Fibroblast of the conjunctiva (primary cell): ENCODE data around the gene ALPG.
"Not testable (repeated sequence)": the region's sequence is repeated elsewhere in the genome, so short reads cannot be mapped to it uniquely, and the experiment has no call there.

ENCODE experiments used
- DNase-seq: peaks from one replicate; pipeline ENCODE4 v3.0.0-alpha.2; 2010; ENCODE audit warnings: low read depth

ALPG gene

DNA sequence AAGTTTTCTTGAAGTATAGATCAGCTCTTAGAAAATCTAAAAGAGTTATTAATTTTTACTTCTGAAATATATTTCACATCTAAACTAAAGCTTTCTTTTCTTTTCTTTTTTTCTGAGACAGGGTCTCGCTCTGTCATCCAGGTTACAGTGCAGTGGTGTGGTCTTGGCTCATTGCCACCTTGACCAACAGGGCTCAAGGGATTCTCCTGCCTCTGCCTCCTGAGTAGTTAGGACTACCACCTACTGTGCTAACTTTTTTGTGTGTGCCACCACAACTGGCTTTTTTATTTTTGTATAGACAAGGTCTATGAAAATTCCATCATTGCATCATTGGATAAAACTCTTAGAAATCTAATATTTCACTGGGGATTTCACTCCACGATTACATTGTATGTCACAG, 10.0 kb upstream of the ALPG start:
- no peak for DNase-seq

DNA sequence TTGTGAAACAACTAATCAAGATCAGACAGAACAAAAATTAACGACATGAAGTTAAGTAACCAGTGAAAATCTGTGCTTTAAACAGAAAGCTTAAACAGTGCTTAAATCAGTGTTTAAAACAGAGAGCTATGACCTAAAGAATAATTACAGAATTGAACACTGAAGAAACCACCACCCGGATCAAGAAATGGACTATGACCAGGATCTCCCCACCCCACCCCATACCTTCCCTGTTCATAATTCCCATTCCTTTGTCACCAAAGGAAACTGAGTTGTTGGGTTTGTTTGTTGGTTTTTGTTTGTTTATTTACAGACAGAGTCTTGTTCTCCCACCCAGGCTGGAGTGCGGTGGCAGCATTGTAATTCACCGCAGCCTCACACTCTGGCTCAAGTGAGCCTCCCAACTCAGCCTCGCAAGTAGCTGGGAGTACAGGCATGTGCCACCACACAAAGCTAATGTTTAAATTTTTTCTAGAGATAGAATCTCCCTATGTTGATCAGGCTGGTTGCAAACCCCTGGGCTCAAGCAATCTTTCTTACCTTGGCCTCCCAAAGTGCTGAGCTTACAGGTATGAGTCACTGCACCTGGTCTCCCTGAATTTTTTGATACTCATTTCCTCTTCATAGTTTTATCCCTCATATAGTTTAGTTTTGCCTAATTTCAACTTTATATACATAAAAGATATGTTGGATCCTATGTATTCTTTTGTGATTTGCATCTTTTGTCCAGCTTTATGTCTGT, 8.2 kb upstream of the ALPG start:
- no peak for DNase-seq

DNA sequence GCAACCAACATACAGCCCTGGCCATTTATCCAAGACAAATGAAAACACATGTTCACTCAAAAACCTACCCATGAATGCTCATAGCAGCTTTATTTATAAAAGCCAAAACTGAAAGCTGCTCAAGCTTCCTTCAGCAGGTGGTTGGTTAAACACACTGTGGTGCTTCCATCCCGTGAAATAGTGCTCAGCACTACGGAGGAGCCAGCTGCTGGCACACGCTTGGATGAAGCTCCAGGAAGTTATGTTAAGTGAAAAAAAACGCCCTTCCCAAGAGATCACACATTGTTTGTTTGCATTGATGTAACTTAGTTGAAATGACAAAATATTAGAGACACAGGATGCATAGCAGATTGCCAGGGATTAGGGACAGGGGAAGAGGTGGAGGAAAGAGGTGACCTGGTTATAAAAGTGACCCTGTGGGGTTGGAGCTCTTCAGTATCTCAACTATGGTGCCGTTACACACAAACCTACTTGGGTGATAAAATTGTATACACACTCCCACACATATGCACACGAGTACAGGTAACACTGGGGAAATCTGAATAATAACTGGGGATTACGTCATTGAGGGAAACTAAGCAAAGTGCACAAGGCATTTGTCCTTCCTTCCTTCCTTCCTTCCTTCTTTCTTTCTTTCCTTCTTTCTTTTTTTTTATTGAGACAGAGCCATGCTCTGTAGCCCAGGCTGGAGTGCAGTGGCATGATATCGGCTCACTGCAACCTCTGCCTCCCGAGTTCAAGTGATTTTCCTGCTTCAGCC, 6.2 kb upstream of the ALPG start:
- DNase-seq: no peak

DNA sequence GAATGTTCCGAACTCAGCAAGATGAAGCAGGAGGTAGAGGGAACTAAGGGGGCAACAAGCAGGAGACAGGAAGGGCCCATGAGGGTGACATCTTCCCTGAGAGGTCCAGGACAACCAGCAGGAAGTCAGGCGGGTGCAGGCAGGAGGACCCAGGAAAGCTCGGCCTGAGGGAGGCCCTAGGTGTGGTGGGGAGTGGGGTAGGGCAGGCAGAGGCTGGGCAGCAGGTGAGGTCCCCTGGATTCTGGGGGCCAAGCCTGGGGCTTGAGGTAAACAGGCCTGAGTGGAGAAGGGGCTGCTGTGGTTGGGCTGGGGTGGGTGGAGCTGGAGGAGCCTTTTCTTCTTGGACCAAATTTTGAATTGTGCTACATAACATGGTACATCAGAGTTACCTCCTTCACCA, 4.1 kb upstream of the ALPG start:
- DNase-seq: no peak

DNA sequence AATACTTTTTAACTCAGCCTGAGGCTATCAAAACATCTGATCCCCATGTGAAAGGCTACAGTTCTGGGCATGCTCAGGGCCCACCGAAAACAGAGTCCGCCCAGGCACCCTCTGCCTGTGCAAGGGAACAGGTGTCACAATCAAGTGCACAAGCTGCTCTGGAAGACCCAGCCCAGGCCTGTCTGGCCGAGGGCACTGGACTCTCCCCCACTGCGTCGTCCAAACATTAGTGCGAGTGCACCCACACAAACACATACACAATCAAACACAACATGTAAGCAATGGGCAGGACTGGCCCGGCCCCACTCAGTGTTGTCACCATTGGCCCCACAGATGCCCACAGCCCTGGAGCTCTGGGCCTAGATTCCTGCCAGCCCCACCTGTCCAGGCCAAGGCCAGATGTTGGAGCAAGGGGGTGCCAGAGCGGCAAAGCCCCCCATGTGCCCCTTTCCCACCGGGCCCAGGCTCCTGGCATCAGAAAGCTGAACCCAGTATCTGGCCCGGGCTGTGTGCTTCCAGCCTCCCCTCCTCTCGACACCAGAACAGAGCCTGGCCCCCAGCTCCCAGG, 617 bp upstream of the ALPG start:
- DNase-seq: no peak

DNA sequence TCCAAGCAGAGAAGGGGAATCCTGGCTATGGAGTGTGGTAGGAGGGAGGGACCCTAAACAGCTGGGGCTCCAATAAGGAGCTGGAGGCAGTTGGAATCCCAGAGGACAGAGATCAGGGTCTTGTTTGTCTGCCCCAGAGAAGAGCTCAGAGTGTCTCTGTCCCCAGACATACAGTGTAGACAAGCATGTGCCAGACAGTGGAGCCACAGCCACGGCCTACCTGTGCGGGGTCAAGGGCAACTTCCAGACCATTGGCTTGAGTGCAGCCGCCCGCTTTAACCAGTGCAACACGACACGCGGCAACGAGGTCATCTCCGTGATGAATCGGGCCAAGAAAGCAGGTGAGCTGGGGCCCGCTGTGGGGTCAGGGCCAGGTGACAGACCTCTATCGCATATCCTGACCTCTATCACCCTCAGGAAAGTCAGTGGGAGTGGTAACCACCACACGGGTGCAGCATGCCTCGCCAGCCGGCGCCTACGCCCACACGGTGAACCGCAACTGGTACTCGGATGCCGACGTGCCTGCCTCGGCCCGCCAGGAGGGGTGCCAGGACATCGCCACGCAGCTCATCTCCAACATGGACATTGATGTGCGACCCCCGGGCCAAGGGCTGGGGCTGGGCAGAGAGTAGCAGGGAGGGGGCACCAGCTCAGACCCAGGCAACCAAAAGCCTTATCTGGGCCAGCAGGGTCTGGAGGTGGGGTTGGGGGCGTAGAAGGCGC, 945 bp downstream of the ALPG start:
- DNase-seq: not testable (repeated sequence)

DNA sequence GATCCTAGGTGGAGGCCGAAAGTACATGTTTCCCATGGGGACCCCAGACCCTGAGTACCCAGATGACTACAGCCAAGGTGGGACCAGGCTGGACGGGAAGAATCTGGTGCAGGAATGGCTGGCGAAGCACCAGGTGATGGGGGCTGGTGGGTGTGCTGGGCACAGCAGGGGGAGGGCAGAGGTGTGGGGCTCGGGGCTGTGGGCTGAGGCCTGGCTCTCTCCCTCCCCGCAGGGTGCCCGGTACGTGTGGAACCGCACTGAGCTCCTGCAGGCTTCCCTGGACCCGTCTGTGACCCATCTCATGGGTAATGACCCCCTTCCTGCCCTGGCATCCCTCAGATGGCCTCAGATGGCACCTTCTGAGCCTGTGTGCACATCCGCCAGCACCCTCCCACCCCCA, 1.6 kb downstream of the ALPG start:
- DNase-seq: not testable (repeated sequence)

DNA sequence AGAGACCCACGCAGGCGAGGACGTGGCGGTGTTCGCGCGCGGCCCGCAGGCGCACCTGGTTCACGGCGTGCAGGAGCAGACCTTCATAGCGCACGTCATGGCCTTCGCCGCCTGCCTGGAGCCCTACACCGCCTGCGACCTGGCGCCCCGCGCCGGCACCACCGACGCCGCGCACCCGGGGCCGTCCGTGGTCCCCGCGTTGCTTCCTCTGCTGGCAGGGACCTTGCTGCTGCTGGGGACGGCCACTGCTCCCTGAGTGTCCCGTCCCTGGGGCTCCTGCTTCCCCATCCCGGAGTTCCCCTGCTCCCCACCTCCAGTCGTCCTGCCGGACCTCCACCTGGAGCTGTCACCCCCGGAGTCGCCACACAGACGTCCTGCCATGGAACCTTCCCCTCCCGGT, 3.0 kb downstream of the ALPG start:
- not testable (repeated sequence) for DNase-seq

DNA sequence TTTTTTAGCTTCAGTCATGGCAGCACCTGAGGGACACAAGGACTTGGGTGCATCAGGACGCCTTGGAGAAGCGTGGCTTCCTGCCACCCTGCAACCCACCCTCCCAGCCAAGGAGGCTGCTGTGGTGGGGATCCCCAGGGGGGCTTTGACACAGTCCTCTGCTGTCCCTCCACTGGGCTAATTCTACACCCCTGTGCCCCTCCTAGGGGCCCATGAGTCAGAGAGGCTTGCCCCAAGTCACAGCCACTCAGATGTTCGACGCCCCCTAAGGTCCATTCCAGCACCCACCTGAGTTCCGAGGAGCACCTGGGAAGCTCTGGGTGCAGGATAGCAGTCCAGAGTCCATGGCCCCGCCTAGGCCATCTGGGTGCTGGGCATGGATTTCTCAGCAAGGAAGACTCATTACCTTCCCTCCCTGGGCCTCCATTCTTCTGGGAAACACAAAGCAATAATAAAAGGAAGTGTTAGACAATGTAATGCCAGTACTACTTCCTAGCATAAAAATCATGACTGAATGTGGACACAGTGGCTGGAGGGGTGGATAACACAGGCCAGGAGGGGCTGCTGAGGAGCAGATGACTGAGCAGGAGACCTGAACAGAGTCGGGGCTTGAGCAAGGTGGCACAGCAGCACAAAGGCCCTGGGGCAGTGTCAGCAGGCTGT, 3.7 kb downstream of the ALPG start:
- DNase-seq: no peak

DNA sequence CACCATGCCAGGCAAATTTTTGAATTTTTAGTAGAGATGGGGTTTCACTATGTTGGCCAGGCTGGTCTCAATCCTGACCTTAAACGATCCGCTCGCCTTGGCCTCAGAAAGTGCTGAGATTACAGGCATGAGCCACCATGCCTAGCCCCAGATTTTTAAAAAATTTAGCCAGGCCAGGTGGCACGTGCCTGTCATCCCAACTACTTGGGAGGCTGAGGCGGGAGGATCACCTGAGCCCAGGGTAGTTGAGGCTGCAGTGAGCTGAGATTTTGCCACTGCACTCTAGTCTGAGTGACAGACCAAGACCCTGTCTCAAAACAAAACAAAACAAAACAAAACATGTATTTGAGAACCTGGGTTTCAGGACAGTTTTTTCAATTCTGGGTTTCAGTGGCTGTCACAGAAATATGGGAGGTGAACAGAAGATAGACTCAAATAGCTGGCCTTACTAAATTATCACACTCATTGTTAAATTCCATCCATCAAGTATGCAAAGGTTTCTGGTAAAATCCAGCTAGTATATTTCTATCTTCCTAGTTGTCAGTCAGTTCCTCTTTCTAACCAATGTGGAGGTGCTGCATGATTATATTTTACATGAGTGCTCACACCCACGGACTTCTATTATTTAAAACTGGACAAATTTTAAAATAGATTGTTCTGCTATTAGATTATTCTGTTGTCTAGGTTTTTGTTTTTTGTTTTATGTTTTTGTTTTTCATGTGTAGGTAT, 5.4 kb downstream of the ALPG start:
- no peak for DNase-seq

DNA sequence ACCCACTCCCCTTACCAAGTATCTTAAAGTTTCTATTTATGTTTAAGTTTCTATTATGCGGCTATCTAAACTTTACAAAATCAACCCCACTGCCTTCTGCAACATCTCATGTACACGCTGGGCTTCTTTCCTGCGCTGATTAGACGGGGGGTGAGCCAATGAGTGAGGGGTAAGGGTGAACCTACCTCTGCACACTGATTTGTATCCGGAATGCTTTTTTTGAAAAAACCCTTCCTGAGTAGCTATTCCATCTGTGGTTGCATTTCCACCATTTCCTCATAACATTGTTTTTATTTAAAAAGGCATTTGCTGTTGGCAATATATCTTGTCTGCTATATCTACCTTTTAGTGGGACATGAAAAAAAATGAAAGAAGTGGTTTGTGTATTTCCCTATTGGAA, 6.3 kb downstream of the ALPG start:
- DNase-seq: no peak

DNA sequence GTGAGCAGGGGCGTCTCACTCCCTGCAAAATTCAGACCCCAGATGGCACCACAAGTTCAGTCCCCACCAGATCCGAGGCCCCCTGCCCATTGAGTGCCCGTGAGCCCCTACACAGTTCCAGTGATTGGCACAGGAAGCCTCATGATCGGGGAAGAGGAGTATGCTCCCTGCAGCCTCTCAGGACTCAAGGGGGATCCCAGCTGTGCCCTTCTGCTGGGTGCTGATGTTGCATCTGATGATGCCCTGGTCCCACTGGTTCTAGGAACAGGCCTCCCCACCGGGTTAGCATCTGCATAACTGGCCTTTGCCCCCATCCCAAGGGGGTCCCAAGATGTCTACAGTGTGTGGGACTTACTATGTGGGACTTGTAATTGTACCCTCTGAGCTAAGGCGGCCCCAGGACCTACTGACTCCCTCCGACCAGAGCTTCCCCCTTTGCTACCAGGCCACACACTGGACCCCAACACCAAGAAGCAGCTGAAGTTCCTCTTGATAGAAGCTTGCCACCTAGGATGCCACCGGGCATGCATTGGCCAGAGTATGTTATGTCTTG, 8.6 kb downstream of the ALPG start:
- no peak for DNase-seq

DNA sequence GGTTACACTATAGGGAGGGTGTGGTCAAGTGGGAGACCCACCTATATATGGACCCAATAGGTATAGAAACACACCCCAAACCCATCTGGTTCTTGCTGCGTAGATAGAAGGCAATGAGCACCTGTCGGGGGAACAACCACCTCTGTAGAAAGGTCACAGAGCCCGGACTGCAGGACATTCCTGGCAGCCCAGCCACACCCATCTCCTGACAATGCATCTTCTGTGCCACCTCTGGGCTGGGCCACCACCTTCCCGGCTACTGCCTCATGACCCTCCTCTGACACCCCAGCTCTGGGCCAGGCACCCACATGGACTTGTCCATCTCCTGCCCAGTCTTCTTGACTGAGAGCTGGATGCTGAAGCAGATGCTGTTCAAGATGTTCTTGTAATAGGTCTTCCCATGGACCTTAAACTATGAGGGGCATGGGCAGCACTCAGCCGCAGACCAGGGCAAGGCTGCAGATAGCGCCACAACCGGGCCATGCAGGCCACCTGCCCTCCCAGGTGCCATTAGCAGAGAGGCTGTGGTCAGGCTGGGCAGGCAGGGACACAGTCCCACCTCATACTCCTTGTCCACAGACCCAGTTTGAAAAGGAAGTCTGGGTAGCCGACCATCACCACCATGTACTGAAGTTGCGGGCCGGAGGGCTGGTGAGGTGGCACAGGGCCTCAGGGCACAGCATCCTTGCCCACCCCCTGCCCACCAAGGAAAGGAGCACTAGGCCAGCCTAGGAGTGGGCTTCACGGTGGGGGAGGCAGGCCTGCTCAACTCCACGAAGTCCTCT, 9.3 kb downstream of the ALPG start:
- no peak for DNase-seq

DNA sequence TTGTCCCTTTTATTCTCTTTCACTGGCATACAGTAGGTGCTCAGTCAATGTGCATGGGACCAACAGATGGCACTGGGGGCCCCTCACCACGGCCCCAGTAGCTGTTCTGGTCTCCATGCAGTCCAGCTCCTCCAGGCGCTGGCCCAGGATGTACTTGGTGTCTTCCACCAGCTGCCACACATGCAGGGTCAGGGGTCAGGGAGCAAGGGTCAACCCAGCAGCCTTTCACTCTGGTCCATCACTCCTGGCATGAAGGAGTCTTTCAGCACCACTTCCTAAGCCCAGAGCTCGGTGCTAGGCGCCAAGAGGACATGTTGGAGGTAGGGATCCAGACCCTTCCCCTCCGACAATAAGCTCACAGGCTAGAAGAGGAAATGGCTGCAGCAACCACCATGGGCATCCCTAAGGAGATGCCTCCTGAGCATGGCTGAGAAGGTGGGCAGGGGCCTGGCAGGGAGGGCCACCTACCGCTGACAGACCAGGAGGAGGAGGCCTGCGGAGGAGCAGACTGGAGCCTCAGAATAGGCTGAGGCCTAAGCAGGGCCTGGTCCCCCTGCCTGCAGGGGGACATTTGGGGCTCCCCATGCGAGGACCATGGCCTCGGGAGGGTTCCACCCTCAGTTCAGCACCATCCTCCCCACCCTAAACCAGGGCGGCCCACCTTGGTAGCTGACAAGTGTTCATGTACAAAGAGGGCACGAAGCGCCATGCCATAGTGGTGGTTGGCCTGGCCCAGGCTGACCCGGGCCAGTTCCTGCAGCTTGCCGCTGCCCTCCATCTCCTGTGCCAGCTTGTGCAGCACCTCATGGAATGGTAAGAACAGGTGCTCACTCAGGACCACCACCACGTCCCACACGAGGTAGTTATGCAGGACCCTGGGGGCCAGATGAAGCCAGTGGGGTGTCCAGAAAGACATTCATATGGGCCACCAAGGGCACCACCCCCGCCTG, 10.2 kb downstream of the ALPG start:
- no peak for DNase-seq

DNA sequence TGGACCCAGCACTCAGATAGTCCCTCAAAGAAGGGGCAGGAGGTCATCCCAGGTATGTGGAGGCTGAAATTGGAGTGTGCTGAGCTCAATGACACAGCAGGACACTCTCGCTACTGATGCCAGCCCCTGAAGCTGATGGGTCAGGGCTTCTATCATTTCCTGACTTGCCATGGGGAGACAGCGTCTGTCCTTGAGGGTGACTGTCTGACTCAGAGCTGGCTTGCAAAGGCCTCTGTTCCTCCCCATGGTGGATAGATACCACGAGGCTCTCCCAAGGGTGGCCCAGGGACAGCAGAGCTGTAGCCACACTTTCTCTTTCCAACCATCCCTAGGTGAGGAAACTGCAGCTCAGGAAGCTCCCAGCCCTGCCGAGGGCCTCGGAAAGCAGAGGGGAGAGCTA, 10.8 kb downstream of the ALPG start:
- DNase-seq: no peak

DNA sequence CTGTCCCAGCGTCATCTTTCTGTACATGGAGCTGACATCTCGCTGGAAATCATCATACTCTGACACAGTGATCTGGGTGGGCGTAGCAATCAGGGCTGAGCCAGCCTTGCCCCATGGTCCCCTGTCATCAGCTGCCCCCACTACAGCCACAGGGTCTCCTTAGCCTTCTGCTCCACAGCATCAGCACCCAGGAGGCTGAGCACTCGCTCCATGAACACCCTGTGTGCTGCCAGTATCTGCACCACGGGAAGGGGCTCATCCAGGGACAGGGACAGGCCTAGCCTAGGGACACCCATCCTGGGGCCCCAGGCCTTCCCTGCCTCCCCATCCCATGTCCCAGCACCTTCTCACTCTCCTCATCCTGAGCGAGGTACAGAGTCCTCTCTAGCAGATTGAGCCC, 11.4 kb downstream of the ALPG start:
- DNase-seq: no peak

DNA sequence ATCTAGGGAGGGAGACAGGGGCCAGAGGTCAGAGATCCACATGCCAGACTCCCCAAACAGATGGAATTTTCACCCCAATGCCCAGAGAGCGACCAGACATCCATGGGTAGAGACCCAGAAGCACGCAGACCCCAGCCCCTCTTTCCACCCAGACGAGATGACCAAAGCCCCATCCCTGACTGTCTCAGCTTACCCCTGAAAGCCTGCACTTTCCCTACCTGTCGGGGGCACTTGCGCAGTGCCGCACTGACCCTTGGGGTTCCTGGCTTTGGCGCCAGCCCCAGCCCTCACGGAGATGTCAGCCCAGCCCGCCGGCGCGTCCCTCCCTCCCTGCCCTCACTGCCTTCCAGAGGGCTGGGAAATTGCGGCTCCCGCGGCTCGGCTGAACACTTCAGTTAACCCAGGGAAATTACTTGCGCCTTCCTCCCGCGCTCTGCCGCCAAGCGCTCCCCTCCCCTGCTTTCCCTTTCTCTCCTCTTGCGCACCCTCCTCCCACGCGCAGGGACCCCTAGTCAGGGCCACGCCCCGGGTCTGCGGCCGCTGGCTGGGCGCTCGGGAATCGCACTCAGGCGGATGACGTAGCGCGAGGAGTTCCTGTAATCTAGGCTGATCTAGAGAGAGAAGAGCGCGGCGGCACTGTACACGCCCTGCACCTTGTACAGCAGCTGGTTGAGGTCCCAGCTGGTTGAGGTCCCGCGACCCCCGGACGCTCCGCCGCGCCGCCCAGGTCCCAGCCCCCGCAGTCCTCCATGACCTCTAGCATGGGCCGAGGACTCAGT, 12.0 kb downstream of the ALPG start:
- DNase-seq: no peak
